Endothelial cell (in vitro differentiated cells): ENCODE results near the gene FOXN1. TPM values are rescaled to one million over a fixed set of nuclear protein-coding genes. Genes with fewer than 3 reads are reported as not detected.

ENCODE experiments used
- DNase-seq: peaks from one replicate; pipeline ENCODE4 v3.0.0; 2021; ENCODE audit warnings: low spot score
- H3K27ac Mint-ChIP-seq: one replicate; pipeline ENCODE4 v1.8.0; 2021; ENCODE audit warnings: mixed read lengths, inconsistent platforms; ENCODE audit not compliant: unreplicated experiment
- H3K27me3 Mint-ChIP-seq: one replicate; pipeline ENCODE4 v1.8.0; 2021; ENCODE audit warnings: mild to moderate bottlenecking, moderate library complexity, mixed read lengths, inconsistent platforms; ENCODE audit not compliant: unreplicated experiment
- H3K36me3 Mint-ChIP-seq: one replicate; pipeline ENCODE4 v1.8.0; 2021; ENCODE audit warnings: mild to moderate bottlenecking, low read depth, mixed read lengths, inconsistent platforms; ENCODE audit not compliant: unreplicated experiment
- H3K4me1 Mint-ChIP-seq: one replicate; pipeline ENCODE4 v1.8.0; 2021; ENCODE audit warnings: mild to moderate bottlenecking, mixed read lengths, inconsistent platforms; ENCODE audit not compliant: unreplicated experiment
- H3K4me3 Mint-ChIP-seq: one replicate; pipeline ENCODE4 v1.8.0; 2021; ENCODE audit warnings: mild to moderate bottlenecking, mixed read lengths, inconsistent platforms; ENCODE audit not compliant: unreplicated experiment
- H3K9me3 Mint-ChIP-seq: one replicate; pipeline ENCODE4 v1.8.0; 2021; ENCODE audit warnings: mixed read lengths, inconsistent platforms; ENCODE audit not compliant: unreplicated experiment
- total RNA-seq: library from RNA; stranded (reverse); fragmentation: NEBNext Ultra II Directional; extraction: Animal tissue kit (Norgen Biotek cat#: 25700); gene quantifications from one replicate; pipeline ENCODE4 v1.2.1, GENCODE V29; 2021; ENCODE audit not compliant: unreplicated experiment
- TF ChIP-seq, protein P1 (sequence below): fragments of 200-600 bp; sonication (generic); IDR thresholded peaks from one replicate; pipeline ENCODE4 v1.5.0; 2021; ENCODE audit warnings: antibody characterized with exemption; ENCODE audit not compliant: unreplicated experiment

Gene FOXN1
- total RNA-seq, 1 donor from 2014 or later = not detected

DNA sequence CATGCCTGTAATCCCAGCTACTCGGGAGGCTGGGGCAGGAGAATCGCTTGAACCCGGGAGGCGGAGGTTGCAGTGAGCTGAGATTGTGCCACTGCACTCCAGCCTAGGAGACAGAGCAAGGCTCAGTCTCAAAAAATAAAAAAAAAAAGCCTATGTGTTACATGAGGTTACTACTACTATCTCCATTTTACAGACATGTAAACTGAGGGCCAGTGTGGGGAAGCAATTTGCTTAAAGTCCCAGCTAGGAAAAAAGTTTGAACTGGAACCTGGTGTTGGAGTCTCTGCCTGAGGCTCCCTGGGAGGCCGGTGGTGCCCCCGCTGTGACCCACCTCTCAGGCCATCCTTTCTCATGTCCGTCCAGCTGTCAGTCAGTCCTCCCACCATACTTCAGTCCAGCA, 28.2 kb upstream of the FOXN1 start:
- DNase-seq = no peak
- H3K4me3 Mint-ChIP-seq = no peak overlapping the region
- peaks cover 24% of the 10 kb centered on the region for H3K4me1 Mint-ChIP-seq
- H3K27ac Mint-ChIP-seq = no peak overlapping the region
- peaks cover 17% of the 10 kb centered on the region for H3K27me3 Mint-ChIP-seq
- H3K9me3 Mint-ChIP-seq = no peaks in the 10 kb centered on the region
- TF ChIP-seq, protein P1, sequence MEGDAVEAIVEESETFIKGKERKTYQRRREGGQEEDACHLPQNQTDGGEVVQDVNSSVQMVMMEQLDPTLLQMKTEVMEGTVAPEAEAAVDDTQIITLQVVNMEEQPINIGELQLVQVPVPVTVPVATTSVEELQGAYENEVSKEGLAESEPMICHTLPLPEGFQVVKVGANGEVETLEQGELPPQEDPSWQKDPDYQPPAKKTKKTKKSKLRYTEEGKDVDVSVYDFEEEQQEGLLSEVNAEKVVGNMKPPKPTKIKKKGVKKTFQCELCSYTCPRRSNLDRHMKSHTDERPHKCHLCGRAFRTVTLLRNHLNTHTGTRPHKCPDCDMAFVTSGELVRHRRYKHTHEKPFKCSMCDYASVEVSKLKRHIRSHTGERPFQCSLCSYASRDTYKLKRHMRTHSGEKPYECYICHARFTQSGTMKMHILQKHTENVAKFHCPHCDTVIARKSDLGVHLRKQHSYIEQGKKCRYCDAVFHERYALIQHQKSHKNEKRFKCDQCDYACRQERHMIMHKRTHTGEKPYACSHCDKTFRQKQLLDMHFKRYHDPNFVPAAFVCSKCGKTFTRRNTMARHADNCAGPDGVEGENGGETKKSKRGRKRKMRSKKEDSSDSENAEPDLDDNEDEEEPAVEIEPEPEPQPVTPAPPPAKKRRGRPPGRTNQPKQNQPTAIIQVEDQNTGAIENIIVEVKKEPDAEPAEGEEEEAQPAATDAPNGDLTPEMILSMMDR = no peak
- peaks cover under 1% of the 10 kb centered on the region for H3K36me3 Mint-ChIP-seq

DNA sequence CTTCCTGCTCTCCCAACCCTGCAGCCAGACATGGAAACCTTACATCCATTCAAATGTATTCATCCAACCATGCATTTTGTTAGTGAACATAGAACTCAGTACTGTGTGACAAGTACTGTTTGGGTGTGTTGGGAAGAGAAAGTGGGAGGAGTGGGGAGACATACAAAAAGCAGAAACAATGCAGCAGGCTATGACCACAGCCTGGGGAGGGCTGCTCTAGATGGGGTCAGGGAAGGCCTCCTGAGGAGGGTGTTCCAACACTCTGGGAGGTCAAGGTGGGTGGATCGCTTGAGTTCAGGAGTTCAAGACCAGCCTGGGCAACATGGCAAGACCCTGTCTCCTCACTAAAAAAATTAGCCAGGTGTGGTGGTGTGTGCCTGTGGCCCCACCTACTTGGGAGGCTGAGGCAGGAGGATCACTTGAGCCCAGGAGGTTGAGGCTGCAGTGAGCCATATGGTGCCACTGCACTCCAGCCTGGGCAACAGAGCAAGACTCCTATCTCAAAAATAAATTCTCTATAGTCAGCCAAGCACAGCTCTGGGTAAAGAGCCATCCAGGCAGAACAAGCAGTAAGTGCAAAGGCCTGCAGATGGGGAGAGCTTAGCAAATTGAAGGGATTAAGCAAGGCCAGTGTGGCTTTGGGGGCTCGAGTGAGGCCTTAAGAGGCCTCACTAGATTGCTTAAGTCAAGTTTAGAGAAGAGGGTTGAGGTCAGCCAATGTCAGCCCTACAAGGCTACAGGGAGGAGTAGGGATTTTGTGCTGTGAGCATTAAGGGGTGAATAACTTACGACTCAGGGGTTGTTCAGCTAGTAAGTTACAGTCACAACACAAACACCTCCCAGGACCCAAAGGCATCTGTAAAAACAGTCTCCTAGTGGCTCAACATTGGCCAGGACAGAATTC, 27.2 kb upstream of the FOXN1 start:
- TF ChIP-seq, protein P1 = no peak
- Mint-ChIP-seq H3K36me3 (no peaks in the 10 kb centered on the region), H3K27me3 (peaks cover 16% of the 10 kb centered on the region), H3K9me3 (no peaks in the 10 kb centered on the region), H3K27ac (no peak overlapping the region), H3K4me1 (peaks cover 22% of the 10 kb centered on the region), H3K4me3 (no peak overlapping the region)
- no peak for DNase-seq

DNA sequence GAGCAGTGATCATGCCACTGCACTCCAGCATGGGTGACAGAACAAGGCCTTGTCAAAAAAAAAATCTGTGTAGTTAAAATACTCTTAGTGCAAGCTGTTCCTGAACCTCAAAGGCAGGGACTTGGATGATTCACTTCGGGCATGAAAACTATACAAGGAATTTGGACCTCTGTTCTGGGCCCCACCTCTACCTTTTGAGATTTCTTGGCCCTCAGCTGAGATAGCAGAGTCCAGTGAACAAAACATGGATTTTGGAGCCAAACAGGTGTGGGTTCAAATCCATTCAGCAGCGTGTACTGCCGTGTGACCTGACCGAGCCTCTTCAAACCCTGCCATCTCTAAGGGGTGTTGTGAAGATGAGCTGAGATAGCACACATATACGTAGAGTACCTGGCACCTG, 25.9 kb upstream of the FOXN1 start:
- Mint-ChIP-seq H3K4me3 (no peak overlapping the region), H3K36me3 (no peaks in the 10 kb centered on the region), H3K27ac (no peak overlapping the region), H3K9me3 (no peaks in the 10 kb centered on the region), H3K27me3 (peaks cover 22% of the 10 kb centered on the region), H3K4me1 (peaks cover 15% of the 10 kb centered on the region)
- no peak for DNase-seq
- TF ChIP-seq, protein P1 = no peak

DNA sequence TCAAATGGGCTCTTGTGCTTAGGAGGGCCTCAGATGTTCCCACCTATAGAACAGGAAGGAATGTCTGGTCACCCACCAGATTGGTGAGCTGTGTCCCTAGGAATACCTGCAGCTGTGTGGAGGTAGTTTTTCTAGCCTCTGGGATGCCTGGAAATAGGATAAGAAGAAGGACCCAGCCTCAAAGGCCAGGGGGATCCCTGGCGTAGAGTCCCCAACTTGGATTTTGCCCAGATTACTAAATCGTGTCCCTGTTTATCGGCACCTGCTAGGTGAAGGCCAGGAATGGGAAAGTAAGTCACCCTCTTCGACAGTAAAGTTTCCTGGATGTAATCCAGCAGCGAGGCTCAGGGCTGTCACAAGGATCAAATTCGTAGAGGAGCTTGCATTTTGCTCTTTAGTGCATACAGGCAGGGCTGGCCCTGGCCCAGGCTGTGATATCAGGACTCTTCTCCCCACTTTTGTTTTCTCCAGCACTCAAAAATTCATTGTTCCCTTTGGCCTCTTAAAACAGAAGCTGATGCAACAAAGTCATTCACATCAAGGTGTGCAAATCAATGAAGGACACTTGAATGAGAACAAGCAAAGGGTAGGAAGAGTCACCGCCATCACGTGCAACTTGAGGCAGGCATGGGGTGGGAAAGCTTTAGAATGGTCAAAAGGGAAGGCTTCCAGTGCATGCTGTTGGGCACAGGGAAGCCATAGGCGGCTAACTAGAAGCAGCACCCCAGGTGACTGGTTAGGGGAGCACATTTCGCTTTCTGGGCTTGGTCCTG, 25.2 kb upstream of the FOXN1 start:
- Mint-ChIP-seq H3K4me3 (no peak overlapping the region), H3K9me3 (no peaks in the 10 kb centered on the region), H3K27ac (no peak overlapping the region), H3K27me3 (peaks cover 22% of the 10 kb centered on the region), H3K36me3 (no peaks in the 10 kb centered on the region), H3K4me1 (peaks cover 8% of the 10 kb centered on the region)
- no peak for DNase-seq
- TF ChIP-seq, protein P1 = no peak
